Kidney epithelial cell (primary cell): ENCODE measurements around the gene TMEM140. TPM values are rescaled to one million over a fixed set of nuclear protein-coding genes. Genes with fewer than 3 reads are reported as not detected.

Source experiments
- DNase-seq: peaks from one replicate; pipeline ENCODE4 v3.0.0-alpha.2; 2010; ENCODE audit warnings: low read depth
- H3K27me3 ChIP-seq: 2 replicates; pipeline ENCODE4 v1.6.0; 2011; ENCODE audit warnings: low read length; ENCODE audit not compliant: control insufficient read depth, insufficient read depth
- H3K36me3 ChIP-seq: 2 replicates; pipeline ENCODE4 v1.5.1; 2011; ENCODE audit warnings: low read length; ENCODE audit not compliant: control insufficient read depth, insufficient read depth
- H3K4me3 ChIP-seq: 2 replicates; pipeline ENCODE4 v1.5.1; 2011; ENCODE audit warnings: low read depth, mild to moderate bottlenecking, control low read depth, low read length
- total RNA-seq: library from RNA; depleted of rRNA; stranded (reverse); fragments of >200 nt; gene quantifications from 2 replicates; pipeline ENCODE4 v1.2.3, GENCODE V29; 2015
- TF ChIP-seq, protein P1 (sequence below): IDR thresholded peaks from 2 replicates; pipeline ENCODE4 v1.5.1; 2011; ENCODE audit warnings: mild to moderate bottlenecking, moderate library complexity, low read length, control low read depth, inconsistent platforms; ENCODE audit not compliant: insufficient read depth, poor library complexity, severe bottlenecking

The TMEM140 gene
- total RNA-seq, 1 donor from 2014 or later: 1.8 TPM

DNA sequence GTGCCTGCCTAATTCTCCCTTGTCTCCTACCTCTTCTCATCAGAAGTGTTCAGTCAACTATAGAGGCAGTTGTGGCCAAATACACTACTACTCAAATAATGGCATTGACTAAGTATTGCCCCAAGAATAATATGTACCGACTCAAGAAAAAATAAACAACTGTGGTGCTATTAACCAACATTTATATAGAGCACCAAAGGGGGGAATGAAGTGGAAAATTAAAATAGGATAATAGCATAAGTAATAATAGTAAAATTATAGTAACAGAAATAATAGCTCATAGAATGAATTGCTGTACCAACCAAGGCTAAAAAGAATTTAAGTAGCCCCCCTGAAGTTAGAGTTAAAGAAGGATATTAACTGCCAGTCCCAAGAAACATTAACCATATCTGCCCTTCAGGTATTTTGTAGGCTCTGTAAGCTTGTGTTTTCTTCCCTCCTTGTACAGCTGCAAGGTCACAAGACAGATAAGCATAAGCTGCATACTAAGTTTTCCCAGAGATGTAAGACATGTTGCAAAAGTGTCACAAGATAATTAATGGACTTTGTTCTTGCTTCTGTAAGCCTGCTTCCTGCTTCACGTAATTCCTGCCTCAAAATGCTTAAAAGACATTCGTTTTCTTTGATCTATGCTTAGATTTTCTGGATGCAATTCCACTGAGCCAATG lies 33.5 kb downstream of the TMEM140 start:
- Histone ChIP-seq H3K4me3 (no peak overlapping the region), H3K36me3 (peaks cover 5% of the 10 kb centered on the region), H3K27me3 (no peaks in the 10 kb centered on the region)
- no peak for DNase-seq
- TF ChIP-seq, protein P1, sequence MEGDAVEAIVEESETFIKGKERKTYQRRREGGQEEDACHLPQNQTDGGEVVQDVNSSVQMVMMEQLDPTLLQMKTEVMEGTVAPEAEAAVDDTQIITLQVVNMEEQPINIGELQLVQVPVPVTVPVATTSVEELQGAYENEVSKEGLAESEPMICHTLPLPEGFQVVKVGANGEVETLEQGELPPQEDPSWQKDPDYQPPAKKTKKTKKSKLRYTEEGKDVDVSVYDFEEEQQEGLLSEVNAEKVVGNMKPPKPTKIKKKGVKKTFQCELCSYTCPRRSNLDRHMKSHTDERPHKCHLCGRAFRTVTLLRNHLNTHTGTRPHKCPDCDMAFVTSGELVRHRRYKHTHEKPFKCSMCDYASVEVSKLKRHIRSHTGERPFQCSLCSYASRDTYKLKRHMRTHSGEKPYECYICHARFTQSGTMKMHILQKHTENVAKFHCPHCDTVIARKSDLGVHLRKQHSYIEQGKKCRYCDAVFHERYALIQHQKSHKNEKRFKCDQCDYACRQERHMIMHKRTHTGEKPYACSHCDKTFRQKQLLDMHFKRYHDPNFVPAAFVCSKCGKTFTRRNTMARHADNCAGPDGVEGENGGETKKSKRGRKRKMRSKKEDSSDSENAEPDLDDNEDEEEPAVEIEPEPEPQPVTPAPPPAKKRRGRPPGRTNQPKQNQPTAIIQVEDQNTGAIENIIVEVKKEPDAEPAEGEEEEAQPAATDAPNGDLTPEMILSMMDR: no peak

DNA sequence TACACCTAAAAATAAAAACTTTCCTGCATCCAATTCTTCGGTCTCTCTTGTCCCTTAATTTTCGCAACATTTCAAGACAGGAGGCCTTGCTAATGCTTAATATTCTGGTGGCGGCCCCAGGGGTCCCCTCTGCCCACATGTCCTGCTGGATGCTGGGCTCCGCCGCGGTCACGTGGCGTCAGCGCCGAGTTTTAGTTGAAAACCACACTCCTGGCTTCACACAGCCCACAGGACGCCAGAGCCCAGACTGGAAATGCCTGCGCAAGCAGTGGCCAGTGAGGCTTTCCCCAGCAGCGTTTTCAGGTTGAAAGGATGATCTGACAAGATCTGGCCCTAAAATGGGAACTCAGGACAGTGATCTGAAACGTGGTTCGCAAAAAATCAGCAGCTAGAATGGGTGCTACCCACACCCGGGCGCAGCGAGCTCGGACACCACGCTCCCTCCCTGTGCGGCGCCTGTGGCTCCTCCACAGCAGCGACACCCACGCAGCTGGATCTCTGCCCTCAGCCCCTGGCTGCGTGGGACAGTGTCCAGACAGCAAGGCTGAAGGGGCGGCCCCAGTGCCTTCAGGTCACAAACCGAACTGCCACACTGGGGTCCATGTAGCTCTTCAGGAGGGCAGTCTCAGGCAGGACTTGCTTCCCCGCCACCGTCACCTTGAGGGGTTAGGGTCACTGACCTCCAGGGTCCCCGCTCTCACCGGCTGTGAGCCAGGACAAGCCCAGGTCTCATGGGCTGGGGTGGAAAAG lies 34.2 kb downstream of the TMEM140 start:
- peaks cover 5% of the 10 kb centered on the region for H3K36me3 ChIP-seq
- DNase-seq: no peak
- TF ChIP-seq, protein P1: no peak
- H3K27me3 ChIP-seq: no peaks in the 10 kb centered on the region
- no peak overlapping the region for H3K4me3 ChIP-seq

DNA sequence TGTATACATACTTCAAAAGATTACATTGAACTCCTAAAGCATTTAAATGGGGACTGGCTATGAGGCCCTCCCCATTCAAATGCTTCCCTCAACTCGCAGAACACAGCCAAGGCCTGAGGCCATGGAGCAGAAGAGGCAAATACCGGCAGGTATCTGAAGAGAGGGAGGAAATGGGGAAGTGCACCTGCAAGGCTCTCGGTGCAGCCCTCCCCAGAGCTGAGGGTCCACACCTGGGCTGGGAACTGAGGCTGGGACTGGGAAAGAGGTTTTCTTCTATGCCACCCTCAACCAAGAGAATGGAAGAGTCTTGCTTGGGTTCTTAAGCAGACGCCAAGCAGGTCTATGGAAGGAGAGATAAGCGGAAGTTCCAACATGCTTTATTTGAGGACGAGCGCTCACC lies 35.6 kb downstream of the TMEM140 start:
- H3K27me3 ChIP-seq: no peaks in the 10 kb centered on the region
- H3K36me3 ChIP-seq: peaks cover 6% of the 10 kb centered on the region
- no peak overlapping the region for H3K4me3 ChIP-seq
- no peak for DNase-seq
- TF ChIP-seq, protein P1: no peak

DNA sequence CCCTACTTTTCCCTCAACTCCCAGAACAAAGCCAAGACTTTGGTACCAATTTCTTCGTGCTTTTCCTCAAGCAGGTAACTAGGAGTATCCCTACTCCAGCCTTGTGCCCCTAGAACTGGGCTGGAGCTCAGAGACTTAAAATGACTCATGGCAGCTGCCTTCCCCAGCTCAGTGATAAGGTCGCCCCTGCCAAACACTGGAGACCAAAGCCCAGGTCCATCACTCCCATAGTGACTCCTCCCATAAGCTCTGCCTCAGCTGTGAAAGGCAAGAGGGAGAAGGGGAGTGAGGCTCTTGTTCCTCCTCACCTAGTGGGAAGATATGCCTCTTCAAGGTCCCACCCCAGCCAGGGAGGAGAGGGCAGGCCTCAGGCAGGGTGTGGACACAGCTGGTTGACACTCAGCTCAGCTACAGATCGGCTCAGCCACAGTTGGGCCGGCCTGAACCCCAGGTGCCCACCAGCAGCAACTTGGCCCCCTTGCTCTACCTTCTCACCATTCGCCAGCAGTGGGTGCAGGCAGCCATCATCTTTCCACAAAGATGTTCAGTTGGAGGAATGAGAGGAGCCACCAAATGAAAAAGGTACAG lies 36.5 kb downstream of the TMEM140 start:
- no peak overlapping the region for H3K4me3 ChIP-seq
- TF ChIP-seq, protein P1: no peak
- no peaks in the 10 kb centered on the region for H3K27me3 ChIP-seq
- peaks cover 8% of the 10 kb centered on the region for H3K36me3 ChIP-seq
- no peak for DNase-seq

DNA sequence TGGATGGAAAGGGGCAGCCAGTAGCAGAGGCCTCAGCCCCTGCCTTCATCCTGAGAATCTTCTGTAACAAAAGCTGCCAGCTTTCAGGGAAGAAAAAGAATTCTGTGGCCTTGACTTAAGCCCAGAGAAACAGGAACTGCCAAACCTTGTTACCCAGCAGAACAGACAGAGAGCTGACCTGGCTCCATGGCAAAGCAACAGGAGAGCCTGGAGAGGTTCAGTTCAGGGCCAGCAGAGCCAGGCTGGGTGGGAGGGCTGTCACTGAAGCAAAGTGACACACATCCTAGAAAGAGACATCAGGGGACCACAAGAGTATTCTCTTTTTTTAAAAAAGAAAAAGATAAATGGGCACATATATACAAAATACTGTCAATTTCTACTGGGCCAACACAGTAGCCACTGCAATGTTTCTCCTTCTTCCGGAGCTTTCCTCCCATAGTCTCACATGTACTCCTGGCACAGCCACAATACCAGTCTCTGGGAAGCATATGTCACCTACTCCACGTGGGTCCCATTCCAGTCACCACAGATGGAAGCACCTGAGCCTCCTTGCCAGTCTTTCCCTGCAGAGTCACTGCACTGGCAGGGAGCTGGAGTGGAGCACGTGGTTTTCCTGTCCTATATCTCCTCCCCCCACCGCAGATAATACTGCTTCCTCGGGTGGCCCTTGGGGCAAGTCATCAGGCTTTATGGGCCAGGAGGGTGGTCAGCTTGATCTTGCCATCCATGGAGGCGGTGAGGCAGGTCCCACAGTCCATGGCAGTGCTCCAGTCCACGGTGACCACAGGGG lies 37.8 kb downstream of the TMEM140 start:
- Histone ChIP-seq H3K36me3 (peaks cover 8% of the 10 kb centered on the region), H3K4me3 (no peak overlapping the region), H3K27me3 (no peaks in the 10 kb centered on the region)
- DNase-seq: no peak
- TF ChIP-seq, protein P1: no peak
